NT2/D1 (cell line): ENCODE data around the gene IRF2.

Experiments
- YY1 ChIP-seq: IDR thresholded peaks from 2 replicates; pipeline ENCODE4 v1.6.1; 2011; ENCODE audit not compliant: insufficient read length, insufficient read depth
- ZNF274 ChIP-seq: IDR thresholded peaks from 2 replicates; pipeline ENCODE4 v1.6.1; 2011; ENCODE audit warnings: mild to moderate bottlenecking, low read depth, low read length

- no peak for TF ChIP-seq ZNF274
- no peak for TF ChIP-seq YY1
Observed at GRCh38 chr4:184408684-184409081, 65.7 kb downstream of the IRF2 start.
